HFFc6 (cell line): ENCODE data around the gene PLEKHM2. TPM values are rescaled to one million over a fixed set of nuclear protein-coding genes. Genes with fewer than 3 reads are reported as not detected.

ENCODE experiments used
- DNase-seq: peaks from one replicate; pipeline ENCODE4 v3.0.0-alpha.2; 2018
- H3K27ac Mint-ChIP-seq: 2 replicates; pipeline ENCODE4 v1.8.0; 2020; ENCODE audit warnings: mild to moderate bottlenecking, mixed read lengths
- H3K27me3 Mint-ChIP-seq: 2 replicates; pipeline ENCODE4 v1.8.0; 2021; ENCODE audit warnings: mild to moderate bottlenecking, moderate library complexity, mixed read lengths; ENCODE audit not compliant: insufficient read depth
- H3K36me3 Mint-ChIP-seq: 2 replicates; pipeline ENCODE4 v1.8.0; 2021; ENCODE audit warnings: low read depth, mixed read lengths
- H3K4me1 Mint-ChIP-seq: 2 replicates; pipeline ENCODE4 v1.8.0; 2020; ENCODE audit warnings: low read depth, mixed read lengths
- H3K4me3 Mint-ChIP-seq: 2 replicates; pipeline ENCODE4 v1.8.0; 2020; ENCODE audit warnings: mild to moderate bottlenecking, moderate library complexity, mixed read lengths
- H3K9me3 Mint-ChIP-seq: 2 replicates; pipeline ENCODE4 v1.8.0; 2020; ENCODE audit warnings: mild to moderate bottlenecking, mixed read lengths
- CTCF ChIP-seq: fragments of 200-600 bp; sonication (generic); IDR thresholded peaks from 2 replicates; pipeline ENCODE4 v1.5.0; 2021; ENCODE audit warnings: antibody characterized with exemption, mild to moderate bottlenecking
- total RNA-seq, 6 experiments: library from RNA; stranded (reverse); fragmentation: NEBNext Ultra II Directional; extraction: Animal tissue kit (Norgen Biotek cat#: 25700); gene quantifications; 2 replicates in 1 of 6; 3 replicates in 5 of 6; pipeline ENCODE4 v1.2.3, GENCODE V29; 2021

Gene PLEKHM2
- total RNA-seq, 6 experiments from 2014 or later, result 61.5 to 70.5 (median 66.0) TPM

GRCh38 chr1:15718199-15718601 lies 34.1 kb downstream of the PLEKHM2 start:
- H3K4me3 Mint-ChIP-seq, result no peak overlapping the region
- no peak for TF ChIP-seq CTCF
- peaks cover 14% of the 10 kb centered on the region for H3K4me1 Mint-ChIP-seq
- H3K27me3 Mint-ChIP-seq, result peaks cover 4% of the 10 kb centered on the region; the same call in 1 of the 2 replicates
- DNase-seq, result no peak
- H3K36me3 Mint-ChIP-seq, result peaks cover 4% of the 10 kb centered on the region; the same call in 1 of the 2 replicates
- no peaks in the 10 kb centered on the region for H3K9me3 Mint-ChIP-seq
- H3K27ac Mint-ChIP-seq, result no peak overlapping the region

GRCh38 chr1:15719381-15720120 lies 35.4 kb downstream of the PLEKHM2 start:
- no peak overlapping the region for H3K4me3 Mint-ChIP-seq
- no peak for TF ChIP-seq CTCF
- H3K4me1 Mint-ChIP-seq, result peaks cover 9% of the 10 kb centered on the region
- H3K27ac Mint-ChIP-seq, result no peak overlapping the region
- no peaks in the 10 kb centered on the region for H3K9me3 Mint-ChIP-seq
- H3K27me3 Mint-ChIP-seq, result peaks cover 4% of the 10 kb centered on the region; the same call in 1 of the 2 replicates
- DNase-seq, result no peak
- peaks cover 6% of the 10 kb centered on the region; the same call in 1 of the 2 replicates for H3K36me3 Mint-ChIP-seq

- no peak for TF ChIP-seq CTCF
- Mint-ChIP-seq H3K4me1 (peaks cover 8% of the 10 kb centered on the region), H3K27me3 (peaks cover 4% of the 10 kb centered on the region; the same call in 1 of the 2 replicates), H3K9me3 (no peaks in the 10 kb centered on the region), H3K27ac (no peak overlapping the region), H3K4me3 (no peak overlapping the region), H3K36me3 (peaks cover 8% of the 10 kb centered on the region; the same call in 1 of the 2 replicates)
- DNase-seq, result no peak
Measured at GRCh38 chr1:15720861-15721260, 36.7 kb downstream of the PLEKHM2 start.

GRCh38 chr1:15722411-15722810 lies 38.3 kb downstream of the PLEKHM2 start:
- Mint-ChIP-seq H3K27ac (peak overlapping the region; percentile 35), H3K27me3 (peaks cover 6% of the 10 kb centered on the region; the same call in 1 of the 2 replicates), H3K36me3 (peaks cover 15% of the 10 kb centered on the region; the same call in 1 of the 2 replicates), H3K4me1 (peaks cover 13% of the 10 kb centered on the region), H3K9me3 (no peaks in the 10 kb centered on the region), H3K4me3 (no peak overlapping the region)
- no peak for DNase-seq
- no peak for TF ChIP-seq CTCF

- TF ChIP-seq CTCF, result no peak
- Mint-ChIP-seq H3K4me1 (peaks cover 13% of the 10 kb centered on the region), H3K9me3 (no peaks in the 10 kb centered on the region), H3K4me3 (no peak overlapping the region), H3K27ac (peak overlapping the region; percentile 35), H3K27me3 (peaks cover 7% of the 10 kb centered on the region; the same call in 1 of the 2 replicates), H3K36me3 (peaks cover 20% of the 10 kb centered on the region; the same call in 1 of the 2 replicates)
- no peak for DNase-seq
Measured at GRCh38 chr1:15722836-15723532, 38.9 kb downstream of the PLEKHM2 start.
